HG03521 (cell line): ENCODE measurements around the gene CNTN4.

Source experiments
- ATAC-seq: cut with Tn5 transposase; IDR thresholded peaks from one replicate; pipeline ENCODE4 v1.9.1; 2021; ENCODE audit warnings: mild to moderate bottlenecking, moderate library complexity; ENCODE audit not compliant: unreplicated experiment

The CNTN4 gene

GRCh38 chr3:3015185-3016089 is 916.8 kb downstream of the CNTN4 start:
- ATAC-seq: no peak

GRCh38 chr3:3016226-3016625 is 917.6 kb downstream of the CNTN4 start:
- no peak for ATAC-seq

GRCh38 chr3:3020209-3020608 is 921.5 kb downstream of the CNTN4 start:
- no peak for ATAC-seq

- ATAC-seq: no peak
These were observed 924.6 kb downstream of the CNTN4 start for GRCh38 chr3:3023111-3023745.

GRCh38 chr3:3027976-3028567 is 929.4 kb downstream of the CNTN4 start:
- peak; percentile 83 for ATAC-seq

- ATAC-seq: no peak
These were observed 932.7 kb downstream of the CNTN4 start for GRCh38 chr3:3031326-3031725.

- no peak for ATAC-seq
These were observed 938.5 kb downstream of the CNTN4 start for GRCh38 chr3:3037156-3037555.

GRCh38 chr3:3038201-3038991 is 939.7 kb downstream of the CNTN4 start:
- no peak for ATAC-seq

GRCh38 chr3:3053974-3054373 is 955.3 kb downstream of the CNTN4 start:
- ATAC-seq: no peak

- no peak for ATAC-seq
These were observed 961.0 kb downstream of the CNTN4 start for GRCh38 chr3:3059645-3060044.

- no peak for ATAC-seq
These were observed 965.6 kb downstream of the CNTN4 start for GRCh38 chr3:3064297-3064696.

- no peak for ATAC-seq
These were observed 967.2 kb downstream of the CNTN4 start for GRCh38 chr3:3065876-3066275.

- ATAC-seq: no peak
These were observed 967.7 kb downstream of the CNTN4 start for GRCh38 chr3:3066378-3066777.

GRCh38 chr3:3066910-3067309 is 968.2 kb downstream of the CNTN4 start:
- no peak for ATAC-seq

- no peak for ATAC-seq
These were observed 969.8 kb downstream of the CNTN4 start for GRCh38 chr3:3068358-3068881.

- no peak for ATAC-seq
These were observed 971.1 kb downstream of the CNTN4 start for GRCh38 chr3:3069723-3070122.

GRCh38 chr3:3071136-3071535 is 972.5 kb downstream of the CNTN4 start:
- no peak for ATAC-seq

GRCh38 chr3:3074551-3075257 is 976.0 kb downstream of the CNTN4 start:
- ATAC-seq: no peak

GRCh38 chr3:3080309-3080708 is 981.6 kb downstream of the CNTN4 start:
- no peak for ATAC-seq
